Trophoblast cell (in vitro differentiated cells and primary cell): ENCODE data around the gene FRAS1.

Source experiments
- DNase-seq, 2 donors: peaks; one replicate each; pipeline ENCODE4 v3.0.0-alpha.2; 2016
- H2AFZ ChIP-seq: 2 replicates; pipeline ENCODE4 v1.6.1; 2013; ENCODE audit warnings: low read length, moderate library complexity, mild to moderate bottlenecking; ENCODE audit not compliant: insufficient read depth, poor library complexity
- H2AK5ac ChIP-seq: 2 replicates; pipeline ENCODE4 v1.6.1; 2013; ENCODE audit warnings: mild to moderate bottlenecking, low read length
- H2BK120ac ChIP-seq: 2 replicates; pipeline ENCODE4 v1.6.1; 2013; ENCODE audit warnings: low read length, mild to moderate bottlenecking, moderate library complexity; ENCODE audit not compliant: insufficient read depth, poor library complexity
- H2BK12ac ChIP-seq: 2 replicates; pipeline ENCODE4 v1.6.1; 2013; ENCODE audit warnings: mild to moderate bottlenecking, low read length, moderate library complexity
- H2BK5ac ChIP-seq: 2 replicates; pipeline ENCODE4 v1.6.1; 2013; ENCODE audit warnings: low read length, low read depth, moderate library complexity, mild to moderate bottlenecking; ENCODE audit not compliant: poor library complexity
- H3K14ac ChIP-seq: 2 replicates; pipeline ENCODE4 v1.6.1; 2013; ENCODE audit warnings: mild to moderate bottlenecking, low read length
- H3K18ac ChIP-seq: 2 replicates; pipeline ENCODE4 v1.6.1; 2013; ENCODE audit warnings: mild to moderate bottlenecking, low read length
- H3K23ac ChIP-seq: 2 replicates; pipeline ENCODE4 v1.6.1; 2013; ENCODE audit warnings: low read length
- H3K27ac ChIP-seq: 2 replicates; pipeline ENCODE4 v1.5.1; 2013; ENCODE audit warnings: low read depth, mild to moderate bottlenecking, inconsistent platforms, low read length, moderate library complexity
- H3K27me3 ChIP-seq: 2 replicates; pipeline ENCODE4 v1.6.1; 2013; ENCODE audit warnings: inconsistent platforms, mild to moderate bottlenecking, low read length, moderate library complexity; ENCODE audit not compliant: insufficient read depth
- H3K36me3 ChIP-seq, 2 experiments: 1 replicate in 1 of 2; 2 replicates in 1 of 2; pipeline ENCODE4 v1.6.1; 2013; ENCODE audit warnings: low read length in 2 of 2, mild to moderate bottlenecking in 2 of 2, moderate library complexity in 1 of 2; ENCODE audit not compliant: insufficient read depth in 2 of 2, control insufficient read depth in 1 of 2
- H3K4ac ChIP-seq: 2 replicates; pipeline ENCODE4 v1.6.1; 2013; ENCODE audit warnings: low read depth, mild to moderate bottlenecking, low read length, moderate library complexity
- H3K4me1 ChIP-seq, 2 experiments: 1 replicate in 1 of 2; 2 replicates in 1 of 2; pipeline ENCODE4 v1.6.1; 2013; ENCODE audit warnings: low read length in 2 of 2, mild to moderate bottlenecking in 2 of 2, moderate library complexity in 1 of 2; ENCODE audit not compliant: insufficient read depth in 2 of 2, control insufficient read depth in 1 of 2
- H3K4me2 ChIP-seq: 2 replicates; pipeline ENCODE4 v1.6.1; 2013; ENCODE audit warnings: inconsistent platforms, mild to moderate bottlenecking, low read length, moderate library complexity
- H3K4me3 ChIP-seq: 2 replicates; pipeline ENCODE4 v1.5.1; 2013; ENCODE audit warnings: mild to moderate bottlenecking, low read depth, low read length, inconsistent platforms
- H3K79me1 ChIP-seq: one replicate; pipeline ENCODE4 v1.6.1; 2013; ENCODE audit warnings: low read length
- H3K79me2 ChIP-seq: 2 replicates; pipeline ENCODE4 v1.6.1; 2013; ENCODE audit warnings: low read length, mild to moderate bottlenecking; ENCODE audit not compliant: control insufficient read depth, insufficient read depth, poor library complexity
- H3K9ac ChIP-seq: 2 replicates; pipeline ENCODE4 v1.6.1; 2013; ENCODE audit warnings: mild to moderate bottlenecking, low read length
- H3K9me3 ChIP-seq: 2 replicates; pipeline ENCODE4 v1.6.1; 2013; ENCODE audit warnings: low read depth, mild to moderate bottlenecking, control low read depth, inconsistent platforms, low read length; ENCODE audit not compliant: insufficient read depth
- H4K12ac ChIP-seq: 2 replicates; pipeline ENCODE4 v1.6.1; 2013; ENCODE audit warnings: low read depth, mild to moderate bottlenecking, low read length, moderate library complexity
- H4K8ac ChIP-seq: 2 replicates; pipeline ENCODE4 v1.6.1; 2013; ENCODE audit warnings: low read depth, mild to moderate bottlenecking, low read length, moderate library complexity
- H4K91ac ChIP-seq: one replicate; pipeline ENCODE4 v1.6.1; 2013; ENCODE audit warnings: low read depth, mild to moderate bottlenecking, low read length, moderate library complexity
- whole genome bisulfite sequencing: extraction: QIAGEN DNeasy Blood & Tissue Kit; methylation state at CpG from one replicate; pipeline ENCODE4 v1.1.7; 2013; ENCODE audit warnings: missing lambda C conversion rate; ENCODE audit not compliant: insufficient read length, insufficient coverage; ENCODE audit errors: extremely low coverage; 5-methylcytosine and 5-hydroxymethylcytosine counted together

The FRAS1 gene

DNA sequence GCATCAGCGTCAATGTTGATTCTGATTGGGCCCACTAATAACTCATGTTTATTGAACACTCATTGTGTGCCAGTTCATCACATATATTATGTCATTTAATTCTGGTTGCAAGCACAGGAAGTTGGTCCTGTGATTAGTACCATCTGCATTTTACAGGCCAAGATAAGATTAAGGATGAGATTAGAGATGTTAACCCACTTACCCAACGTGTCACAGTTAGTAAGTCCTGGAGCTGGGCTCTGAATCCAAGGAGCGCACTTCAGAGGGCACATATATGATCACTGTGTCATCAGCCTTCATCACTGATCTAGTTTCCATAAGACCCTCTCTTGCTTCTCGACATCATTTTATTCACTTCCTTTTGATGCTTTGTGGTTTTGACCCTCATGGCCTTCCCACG, 289.1 kb downstream of the FRAS1 start:
- H3K36me3 ChIP-seq = peaks cover 6 to 8% of the 10 kb centered on the region in 2 experiments
- H3K27me3 ChIP-seq = no peaks in the 10 kb centered on the region
- no peak overlapping the region for H3K4me3 ChIP-seq
- H4K91ac ChIP-seq = no peak overlapping the region
- no peak overlapping the region for H3K4me2 ChIP-seq
- no peaks in the 10 kb centered on the region for H3K4me1 ChIP-seq
- no peak overlapping the region for H2AFZ ChIP-seq
- H3K14ac ChIP-seq = no peak overlapping the region
- no peak overlapping the region for H2BK12ac ChIP-seq
- no peak overlapping the region for H4K8ac ChIP-seq
- no peak overlapping the region for H3K9ac ChIP-seq
- no peak for DNase-seq
- H2BK5ac ChIP-seq = no peak overlapping the region
- no peak overlapping the region for H3K4ac ChIP-seq
- no peak overlapping the region for H2AK5ac ChIP-seq
- no peaks in the 10 kb centered on the region for H3K79me2 ChIP-seq
- H2BK120ac ChIP-seq = no peak overlapping the region
- no peaks in the 10 kb centered on the region for H3K9me3 ChIP-seq
- no peaks in the 10 kb centered on the region for H3K79me1 ChIP-seq
- H3K23ac ChIP-seq = no peak overlapping the region
- no peak overlapping the region for H3K27ac ChIP-seq
- no peak overlapping the region for H4K12ac ChIP-seq
- no peak overlapping the region for H3K18ac ChIP-seq
- WGBS = no CpG with 5 or more reads among the region's 5 CpGs

DNA sequence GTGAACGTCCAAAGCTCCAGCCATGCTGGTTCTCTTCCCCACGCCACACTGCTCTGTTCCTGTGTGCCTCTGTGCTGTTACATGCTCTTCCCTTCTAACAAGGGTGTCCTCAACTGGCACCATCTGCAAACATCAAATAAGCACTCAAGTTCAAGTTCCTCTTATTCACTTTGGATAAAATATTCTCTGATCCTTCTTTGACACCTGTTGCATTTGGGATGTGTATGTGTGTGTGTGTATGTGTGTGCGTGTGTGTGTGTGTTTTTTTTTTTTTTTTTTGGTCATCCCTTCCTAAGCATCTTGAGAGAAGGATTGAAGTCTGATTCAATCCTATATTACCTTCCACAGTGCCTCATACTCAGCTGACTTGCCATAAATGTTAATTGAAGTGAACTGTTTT, 290.4 kb downstream of the FRAS1 start:
- H4K8ac ChIP-seq = no peak overlapping the region
- H3K27ac ChIP-seq = no peak overlapping the region
- no peak for DNase-seq
- no peaks in the 10 kb centered on the region for H3K9me3 ChIP-seq
- no peak overlapping the region for H2BK12ac ChIP-seq
- no peaks in the 10 kb centered on the region for H3K79me1 ChIP-seq
- H4K91ac ChIP-seq = no peak overlapping the region
- no peak overlapping the region for H2AFZ ChIP-seq
- no peak overlapping the region for H2BK5ac ChIP-seq
- no peak overlapping the region for H3K4ac ChIP-seq
- no CpG with 5 or more reads among the region's 3 CpGs for WGBS
- H3K14ac ChIP-seq = no peak overlapping the region
- no peaks in the 10 kb centered on the region for H3K27me3 ChIP-seq
- H4K12ac ChIP-seq = no peak overlapping the region
- H3K4me3 ChIP-seq = no peak overlapping the region
- H3K4me2 ChIP-seq = no peak overlapping the region
- no peak overlapping the region for H2AK5ac ChIP-seq
- H3K23ac ChIP-seq = no peak overlapping the region
- H3K79me2 ChIP-seq = no peaks in the 10 kb centered on the region
- H2BK120ac ChIP-seq = no peak overlapping the region
- H3K9ac ChIP-seq = no peak overlapping the region
- H3K18ac ChIP-seq = no peak overlapping the region
- peaks cover 2 to 4% of the 10 kb centered on the region in 2 experiments for H3K36me3 ChIP-seq
- no peaks in the 10 kb centered on the region for H3K4me1 ChIP-seq

DNA sequence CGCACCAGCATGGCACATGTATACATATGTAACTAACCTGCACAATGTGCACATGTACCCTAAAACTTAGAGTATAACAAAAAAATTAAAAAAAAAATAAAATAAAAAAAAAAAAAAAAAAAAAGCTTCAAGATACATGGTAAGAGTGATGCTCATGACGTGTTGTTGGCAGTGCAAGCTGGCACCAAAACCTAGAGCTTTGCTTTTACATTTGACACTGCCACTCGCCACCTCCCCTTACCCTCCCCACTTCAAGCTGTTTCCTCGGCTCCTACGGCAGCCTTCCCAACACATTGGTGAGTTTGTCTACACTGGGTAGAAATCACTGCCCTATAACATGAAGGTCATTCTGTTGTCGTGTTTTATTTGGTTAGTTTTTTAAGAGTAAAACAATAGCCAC, 296.8 kb downstream of the FRAS1 start:
- no peak for DNase-seq
- Histone ChIP-seq H3K18ac (no peak overlapping the region), H2AFZ (no peak overlapping the region), H2BK12ac (no peak overlapping the region), H3K9ac (no peak overlapping the region), H3K79me2 (no peaks in the 10 kb centered on the region), H3K4me2 (no peak overlapping the region), H4K12ac (no peak overlapping the region), H3K14ac (no peak overlapping the region), H3K9me3 (no peaks in the 10 kb centered on the region), H2BK120ac (no peak overlapping the region), H3K4ac (no peak overlapping the region), H3K79me1 (no peaks in the 10 kb centered on the region), H2AK5ac (no peak overlapping the region), H4K8ac (no peak overlapping the region), H3K27me3 (no peaks in the 10 kb centered on the region), H3K36me3 (peaks cover 0 to 5% of the 10 kb centered on the region in 2 experiments), H3K23ac (no peak overlapping the region), H2BK5ac (no peak overlapping the region), H4K91ac (no peak overlapping the region), H3K4me3 (no peak overlapping the region), H3K4me1 (no peaks in the 10 kb centered on the region), H3K27ac (no peak overlapping the region)
- WGBS = no CpG with 5 or more reads among the region's 6 CpGs

DNA sequence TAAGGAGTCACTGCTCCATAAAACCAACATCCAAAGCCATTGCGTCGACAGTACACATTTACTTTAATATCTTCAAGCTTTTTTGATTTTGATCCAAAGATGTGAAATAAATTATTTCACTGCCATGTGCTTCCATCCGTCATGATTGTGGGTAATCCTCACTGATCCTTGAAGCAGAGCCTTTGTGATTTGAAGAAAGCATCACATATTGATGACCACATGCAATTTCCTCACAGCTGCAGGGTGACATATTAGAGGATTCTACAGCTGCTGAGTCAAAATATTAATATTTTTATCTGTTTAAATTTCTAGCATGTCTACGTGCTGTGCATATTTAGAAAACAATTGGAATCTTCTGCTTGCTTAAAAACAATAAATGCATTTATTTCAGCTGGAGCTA, 297.7 kb downstream of the FRAS1 start:
- H2BK120ac ChIP-seq = no peak overlapping the region

More for the DNA sequence above, 297.7 kb downstream of the FRAS1 start:
- no peak overlapping the region for H3K14ac ChIP-seq
- no peak overlapping the region for H2BK5ac ChIP-seq
- H3K4me1 ChIP-seq = no peaks in the 10 kb centered on the region
- no peak overlapping the region for H3K27ac ChIP-seq
- H4K12ac ChIP-seq = no peak overlapping the region
- H3K4ac ChIP-seq = no peak overlapping the region
- H3K23ac ChIP-seq = no peak overlapping the region
- H3K9me3 ChIP-seq = no peaks in the 10 kb centered on the region
- H2AK5ac ChIP-seq = no peak overlapping the region
- no peaks in the 10 kb centered on the region for H3K27me3 ChIP-seq
- no peak overlapping the region for H4K91ac ChIP-seq
- no peak for DNase-seq
- H3K4me3 ChIP-seq = no peak overlapping the region
- no peak overlapping the region for H2AFZ ChIP-seq
- no CpG with 5 or more reads among the region's 4 CpGs for WGBS
- H3K79me2 ChIP-seq = no peaks in the 10 kb centered on the region
- H3K36me3 ChIP-seq = peaks cover 0 to 5% of the 10 kb centered on the region in 2 experiments
- no peaks in the 10 kb centered on the region for H3K79me1 ChIP-seq
- no peak overlapping the region for H3K18ac ChIP-seq
- H3K9ac ChIP-seq = no peak overlapping the region
- H2BK12ac ChIP-seq = no peak overlapping the region
- no peak overlapping the region for H3K4me2 ChIP-seq
- H4K8ac ChIP-seq = no peak overlapping the region
